ENCODE measurements around the gene LARP7.

DNA sequence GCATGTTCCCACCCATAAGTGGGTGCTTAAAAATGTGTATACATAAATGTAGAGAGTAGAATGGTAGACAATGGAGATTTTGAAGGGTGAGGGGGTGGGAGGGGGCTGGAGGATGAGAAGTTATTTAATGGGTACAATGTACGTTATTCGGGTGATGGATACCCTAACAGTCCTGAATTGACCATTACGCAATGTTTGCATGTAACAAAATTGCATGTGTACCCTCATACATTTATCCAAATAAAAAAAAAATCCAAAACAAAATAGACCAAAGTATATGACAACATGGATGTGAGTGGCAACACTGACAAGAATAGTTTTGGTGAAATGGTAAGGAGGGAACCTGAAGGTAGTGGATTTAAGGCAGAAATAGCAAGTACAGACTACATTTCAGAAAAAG is 63.7 kb downstream of the LARP7 start:
- TF ChIP-seq CTCF (IDR thresholded peaks at IDR 0.05), result no peak
- TF ChIP-seq ZFX (IDR thresholded peaks at IDR 0.05; ENCODE audit: borderline replicate concordance), result no peak
